ENCODE measurements around the gene RPS19BP1.

The RPS19BP1 gene

DNA sequence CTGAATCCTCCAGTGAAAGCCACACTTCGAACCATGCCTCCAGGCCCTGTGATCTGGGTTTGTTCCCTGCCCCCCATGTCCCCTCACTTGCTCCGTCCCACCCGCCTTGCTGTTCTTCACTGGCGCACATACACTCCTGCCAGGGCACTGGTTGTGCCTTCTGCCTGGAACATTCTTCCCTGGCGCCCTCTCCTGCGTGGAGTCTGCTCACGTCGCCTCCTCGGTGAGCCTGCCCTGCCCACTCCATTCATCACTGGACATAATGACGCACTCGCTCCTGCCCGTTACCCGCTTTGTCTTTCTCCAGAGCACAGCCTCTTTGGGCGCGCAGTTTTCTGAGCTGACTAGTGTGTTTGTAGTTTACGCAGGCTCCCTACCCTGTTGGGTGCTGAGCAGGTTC lies 51.5 kb downstream of the RPS19BP1 start:
- Mint-ChIP-seq H3K27ac (no peak overlapping the region), H3K27me3 (no peaks in the 10 kb centered on the region), H3K4me3 (no peak overlapping the region), H3K4me1 (no peaks in the 10 kb centered on the region), H3K9me3 (no peaks in the 10 kb centered on the region)
- ATAC-seq = no peak
- DNase-seq = no peak

DNA sequence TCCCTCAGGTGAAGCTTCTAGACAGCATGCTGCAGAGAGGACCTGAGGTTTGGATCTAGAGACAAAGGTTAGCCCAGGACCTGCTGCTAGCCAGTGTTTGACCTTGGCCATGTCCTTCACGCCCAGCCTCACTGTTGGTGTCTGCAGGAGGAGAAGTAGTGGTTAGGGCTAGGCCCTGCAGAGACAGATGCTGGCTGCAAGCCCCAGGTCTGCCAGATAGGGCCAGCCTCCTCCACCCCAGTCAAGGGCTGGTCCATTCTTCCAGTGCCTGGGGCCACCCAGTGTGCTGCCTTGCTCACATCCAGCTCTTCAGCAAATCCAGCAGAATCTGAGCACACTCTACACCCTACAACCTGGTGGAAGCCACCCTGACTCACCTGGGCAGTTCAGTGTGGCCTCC lies 52.0 kb downstream of the RPS19BP1 start:
- H3K9me3 Mint-ChIP-seq = no peaks in the 10 kb centered on the region
- DNase-seq = no peak
- no peaks in the 10 kb centered on the region for H3K4me1 Mint-ChIP-seq
- H3K27me3 Mint-ChIP-seq = no peaks in the 10 kb centered on the region
- no peak overlapping the region for H3K4me3 Mint-ChIP-seq
- no peak overlapping the region for H3K27ac Mint-ChIP-seq
- no peak for ATAC-seq

GRCh38 chr22:39479254-39479653 lies 53.3 kb downstream of the RPS19BP1 start:
- no peaks in the 10 kb centered on the region for H3K9me3 Mint-ChIP-seq
- no peaks in the 10 kb centered on the region for H3K27me3 Mint-ChIP-seq
- no peak for ATAC-seq
- H3K4me1 Mint-ChIP-seq = no peaks in the 10 kb centered on the region
- no peak overlapping the region for H3K4me3 Mint-ChIP-seq
- no peak overlapping the region for H3K27ac Mint-ChIP-seq
- no peak for DNase-seq
